Glutamatergic neuron (in vitro differentiated cells): Measurements from ENCODE around the gene AGAP1. TPM values are rescaled to one million over a fixed set of nuclear protein-coding genes. Genes with fewer than 3 reads are reported as not detected.

Experiments used
- DNase-seq: peaks from one replicate; pipeline ENCODE4 v3.0.0; 2022
- H3K27ac Mint-ChIP-seq: one replicate; pipeline ENCODE4 v1.8.0; 2020; ENCODE audit warnings: mild to moderate bottlenecking, mixed read lengths, inconsistent platforms; ENCODE audit not compliant: unreplicated experiment
- H3K27me3 Mint-ChIP-seq: one replicate; pipeline ENCODE4 v1.8.0; 2020; ENCODE audit warnings: mild to moderate bottlenecking, moderate library complexity, mixed read lengths, inconsistent platforms; ENCODE audit not compliant: unreplicated experiment
- H3K36me3 Mint-ChIP-seq: one replicate; pipeline ENCODE4 v1.8.0; 2020; ENCODE audit warnings: mild to moderate bottlenecking, mixed read lengths, inconsistent platforms; ENCODE audit not compliant: unreplicated experiment
- H3K4me1 Mint-ChIP-seq: one replicate; pipeline ENCODE4 v1.8.0; 2020; ENCODE audit warnings: mild to moderate bottlenecking, low read depth, mixed read lengths, inconsistent platforms; ENCODE audit not compliant: unreplicated experiment
- H3K4me3 Mint-ChIP-seq: one replicate; pipeline ENCODE4 v1.8.0; 2020; ENCODE audit warnings: mild to moderate bottlenecking, mixed read lengths, inconsistent platforms; ENCODE audit not compliant: unreplicated experiment
- H3K9me3 Mint-ChIP-seq: one replicate; pipeline ENCODE4 v1.8.0; 2020; ENCODE audit warnings: mild to moderate bottlenecking, moderate library complexity, mixed read lengths, inconsistent platforms; ENCODE audit not compliant: unreplicated experiment
- total RNA-seq: library from RNA; stranded (reverse); fragmentation: NEBNext Ultra II Directional; extraction: Animal tissue kit (Norgen Biotek cat#: 25700); gene quantifications from one replicate; pipeline ENCODE4 v1.2.1, GENCODE V29; 2021; ENCODE audit not compliant: unreplicated experiment
- TF ChIP-seq, protein P1 (sequence below): fragments of 200-600 bp; sonication (generic); IDR thresholded peaks from one replicate; pipeline ENCODE4 v1.5.0; 2021; ENCODE audit not compliant: partially characterized antibody, unreplicated experiment

AGAP1 gene
- total RNA-seq, 1 donor from 2014 or later, result 153 TPM

DNA sequence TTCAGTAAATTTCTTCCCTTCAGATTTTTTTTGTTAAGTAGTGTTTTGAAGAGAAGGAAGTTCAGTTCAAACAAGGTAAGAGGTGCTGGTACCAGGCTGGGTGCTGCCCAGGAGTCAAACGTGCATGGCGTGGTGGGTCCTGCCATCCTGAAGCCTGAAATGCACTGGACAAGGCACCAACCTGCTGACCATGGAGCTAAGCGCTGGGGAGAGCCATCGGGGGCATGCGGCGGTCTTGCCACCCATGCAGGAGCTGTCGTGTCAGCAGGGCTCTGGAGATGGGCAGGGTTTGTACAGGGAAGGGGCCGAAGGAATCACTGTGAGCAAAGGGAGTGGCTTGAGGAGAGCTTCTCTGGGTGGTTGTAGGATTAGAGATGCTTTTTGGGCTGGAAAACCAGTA lies 547.8 kb downstream of the AGAP1 start:
- no peak for DNase-seq
- H3K4me1 Mint-ChIP-seq, result peaks cover 24% of the 10 kb centered on the region
- H3K9me3 Mint-ChIP-seq, result peaks cover 7% of the 10 kb centered on the region
- H3K27ac Mint-ChIP-seq, result no peak overlapping the region
- no peak overlapping the region for H3K4me3 Mint-ChIP-seq
- TF ChIP-seq, protein P1, sequence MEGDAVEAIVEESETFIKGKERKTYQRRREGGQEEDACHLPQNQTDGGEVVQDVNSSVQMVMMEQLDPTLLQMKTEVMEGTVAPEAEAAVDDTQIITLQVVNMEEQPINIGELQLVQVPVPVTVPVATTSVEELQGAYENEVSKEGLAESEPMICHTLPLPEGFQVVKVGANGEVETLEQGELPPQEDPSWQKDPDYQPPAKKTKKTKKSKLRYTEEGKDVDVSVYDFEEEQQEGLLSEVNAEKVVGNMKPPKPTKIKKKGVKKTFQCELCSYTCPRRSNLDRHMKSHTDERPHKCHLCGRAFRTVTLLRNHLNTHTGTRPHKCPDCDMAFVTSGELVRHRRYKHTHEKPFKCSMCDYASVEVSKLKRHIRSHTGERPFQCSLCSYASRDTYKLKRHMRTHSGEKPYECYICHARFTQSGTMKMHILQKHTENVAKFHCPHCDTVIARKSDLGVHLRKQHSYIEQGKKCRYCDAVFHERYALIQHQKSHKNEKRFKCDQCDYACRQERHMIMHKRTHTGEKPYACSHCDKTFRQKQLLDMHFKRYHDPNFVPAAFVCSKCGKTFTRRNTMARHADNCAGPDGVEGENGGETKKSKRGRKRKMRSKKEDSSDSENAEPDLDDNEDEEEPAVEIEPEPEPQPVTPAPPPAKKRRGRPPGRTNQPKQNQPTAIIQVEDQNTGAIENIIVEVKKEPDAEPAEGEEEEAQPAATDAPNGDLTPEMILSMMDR, result no peak
- peaks cover 10% of the 10 kb centered on the region for H3K27me3 Mint-ChIP-seq
- H3K36me3 Mint-ChIP-seq, result peaks cover 16% of the 10 kb centered on the region

GRCh38 chr2:236042087-236042486 lies 548.2 kb downstream of the AGAP1 start:
- Mint-ChIP-seq H3K36me3 (peaks cover 18% of the 10 kb centered on the region), H3K27me3 (peaks cover 11% of the 10 kb centered on the region), H3K4me3 (no peak overlapping the region), H3K27ac (no peak overlapping the region), H3K9me3 (peaks cover 7% of the 10 kb centered on the region), H3K4me1 (peaks cover 24% of the 10 kb centered on the region)
- TF ChIP-seq, protein P1, result no peak
- DNase-seq, result no peak

GRCh38 chr2:236044191-236044590 lies 550.3 kb downstream of the AGAP1 start:
- DNase-seq, result no peak
- Mint-ChIP-seq H3K27ac (no peak overlapping the region), H3K4me1 (peaks cover 24% of the 10 kb centered on the region), H3K4me3 (no peak overlapping the region), H3K27me3 (peaks cover 14% of the 10 kb centered on the region), H3K9me3 (peaks cover 9% of the 10 kb centered on the region), H3K36me3 (peaks cover 18% of the 10 kb centered on the region)
- TF ChIP-seq, protein P1, result no peak

GRCh38 chr2:236045251-236046235 lies 551.7 kb downstream of the AGAP1 start:
- peak overlapping the region; percentile 40 for H3K27ac Mint-ChIP-seq
- no peak for DNase-seq
- peaks cover 18% of the 10 kb centered on the region for H3K36me3 Mint-ChIP-seq
- TF ChIP-seq, protein P1, result no peak
- H3K9me3 Mint-ChIP-seq, result peaks cover 9% of the 10 kb centered on the region
- peaks cover 14% of the 10 kb centered on the region for H3K27me3 Mint-ChIP-seq
- no peak overlapping the region for H3K4me3 Mint-ChIP-seq
- H3K4me1 Mint-ChIP-seq, result peaks cover 30% of the 10 kb centered on the region

GRCh38 chr2:236046715-236047114 lies 552.9 kb downstream of the AGAP1 start:
- H3K4me3 Mint-ChIP-seq, result no peak overlapping the region
- H3K27ac Mint-ChIP-seq, result no peak overlapping the region
- H3K9me3 Mint-ChIP-seq, result peaks cover 9% of the 10 kb centered on the region
- DNase-seq, result no peak
- TF ChIP-seq, protein P1, result no peak
- H3K27me3 Mint-ChIP-seq, result peaks cover 14% of the 10 kb centered on the region
- peaks cover 33% of the 10 kb centered on the region for H3K4me1 Mint-ChIP-seq
- peaks cover 12% of the 10 kb centered on the region for H3K36me3 Mint-ChIP-seq
